ENCODE data around the gene TM9SF4. TPM values are rescaled to one million over a fixed set of nuclear protein-coding genes. Genes with fewer than 3 reads are reported as not detected.

The TM9SF4 gene
- total RNA-seq, 1 donor from 2014 or later = 46.0 TPM

DNA sequence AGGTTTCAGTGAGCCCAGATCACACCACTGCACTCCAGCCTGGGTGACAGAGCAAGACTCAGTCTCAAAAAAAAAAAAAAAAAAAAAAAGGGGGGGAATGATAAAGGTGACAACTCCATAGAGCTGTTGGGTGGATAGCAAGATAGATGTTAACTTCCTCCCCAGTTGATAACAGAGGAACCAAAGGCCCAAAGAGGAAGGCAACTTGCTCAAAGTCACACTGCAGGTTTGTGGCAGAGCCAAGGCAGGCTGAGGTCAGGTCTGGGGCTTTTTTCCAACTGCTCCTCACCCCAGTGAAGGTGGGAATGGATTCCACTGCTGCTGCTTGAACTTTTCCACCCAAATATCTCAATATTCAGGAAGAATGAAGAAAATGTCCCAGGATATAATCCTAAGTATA, 30.7 kb upstream of the TM9SF4 start:
- Mint-ChIP-seq H3K27ac (ENCODE audit: unreplicated experiment) (no peak overlapping the region), H3K36me3 (ENCODE audit: low read depth, unreplicated experiment) (no peaks in the 10 kb centered on the region), H3K27me3 (ENCODE audit: unreplicated experiment) (peaks cover 4% of the 10 kb centered on the region), H3K4me1 (ENCODE audit: unreplicated experiment) (peaks cover 13% of the 10 kb centered on the region), H3K9me3 (ENCODE audit: unreplicated experiment) (no peaks in the 10 kb centered on the region), H3K4me3 (ENCODE audit: unreplicated experiment) (no peak overlapping the region)
- no peak for DNase-seq (ENCODE audit: low spot score)
- TF ChIP-seq, protein P1, sequence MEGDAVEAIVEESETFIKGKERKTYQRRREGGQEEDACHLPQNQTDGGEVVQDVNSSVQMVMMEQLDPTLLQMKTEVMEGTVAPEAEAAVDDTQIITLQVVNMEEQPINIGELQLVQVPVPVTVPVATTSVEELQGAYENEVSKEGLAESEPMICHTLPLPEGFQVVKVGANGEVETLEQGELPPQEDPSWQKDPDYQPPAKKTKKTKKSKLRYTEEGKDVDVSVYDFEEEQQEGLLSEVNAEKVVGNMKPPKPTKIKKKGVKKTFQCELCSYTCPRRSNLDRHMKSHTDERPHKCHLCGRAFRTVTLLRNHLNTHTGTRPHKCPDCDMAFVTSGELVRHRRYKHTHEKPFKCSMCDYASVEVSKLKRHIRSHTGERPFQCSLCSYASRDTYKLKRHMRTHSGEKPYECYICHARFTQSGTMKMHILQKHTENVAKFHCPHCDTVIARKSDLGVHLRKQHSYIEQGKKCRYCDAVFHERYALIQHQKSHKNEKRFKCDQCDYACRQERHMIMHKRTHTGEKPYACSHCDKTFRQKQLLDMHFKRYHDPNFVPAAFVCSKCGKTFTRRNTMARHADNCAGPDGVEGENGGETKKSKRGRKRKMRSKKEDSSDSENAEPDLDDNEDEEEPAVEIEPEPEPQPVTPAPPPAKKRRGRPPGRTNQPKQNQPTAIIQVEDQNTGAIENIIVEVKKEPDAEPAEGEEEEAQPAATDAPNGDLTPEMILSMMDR (IDR thresholded peaks at IDR 0.05; ENCODE audit: unreplicated experiment) = no peak

DNA sequence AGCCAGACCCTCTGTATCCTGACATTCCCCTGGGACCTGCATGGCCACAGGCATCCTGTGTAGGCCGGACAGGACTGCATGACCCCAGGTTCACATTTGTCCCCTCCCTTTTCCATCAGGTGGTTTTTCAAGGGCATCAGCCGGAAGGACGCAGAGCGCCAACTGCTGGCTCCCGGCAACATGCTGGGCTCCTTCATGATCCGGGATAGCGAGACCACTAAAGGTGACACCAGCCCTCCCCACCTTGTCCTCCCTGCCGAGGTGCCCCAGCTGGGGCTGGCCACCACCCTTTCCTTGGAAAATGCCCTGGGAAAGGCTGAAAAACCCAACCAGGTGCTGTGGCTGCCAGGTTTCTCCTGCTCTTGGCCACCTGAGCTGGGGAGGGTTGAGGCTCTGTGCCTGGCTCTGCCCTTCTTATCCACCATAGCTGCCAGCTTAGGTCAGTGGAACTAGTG, 29.8 kb upstream of the TM9SF4 start:
- no peak overlapping the region for H3K4me3 Mint-ChIP-seq (ENCODE audit: unreplicated experiment)
- H3K27me3 Mint-ChIP-seq (ENCODE audit: unreplicated experiment) = peaks cover 5% of the 10 kb centered on the region
- H3K27ac Mint-ChIP-seq (ENCODE audit: unreplicated experiment) = no peak overlapping the region
- DNase-seq (ENCODE audit: low spot score) = no peak
- TF ChIP-seq, protein P1 (IDR thresholded peaks at IDR 0.05; ENCODE audit: unreplicated experiment) = no peak
- peaks cover 13% of the 10 kb centered on the region for H3K4me1 Mint-ChIP-seq (ENCODE audit: unreplicated experiment)
- no peaks in the 10 kb centered on the region for H3K9me3 Mint-ChIP-seq (ENCODE audit: unreplicated experiment)
- H3K36me3 Mint-ChIP-seq (ENCODE audit: low read depth, unreplicated experiment) = no peaks in the 10 kb centered on the region

DNA sequence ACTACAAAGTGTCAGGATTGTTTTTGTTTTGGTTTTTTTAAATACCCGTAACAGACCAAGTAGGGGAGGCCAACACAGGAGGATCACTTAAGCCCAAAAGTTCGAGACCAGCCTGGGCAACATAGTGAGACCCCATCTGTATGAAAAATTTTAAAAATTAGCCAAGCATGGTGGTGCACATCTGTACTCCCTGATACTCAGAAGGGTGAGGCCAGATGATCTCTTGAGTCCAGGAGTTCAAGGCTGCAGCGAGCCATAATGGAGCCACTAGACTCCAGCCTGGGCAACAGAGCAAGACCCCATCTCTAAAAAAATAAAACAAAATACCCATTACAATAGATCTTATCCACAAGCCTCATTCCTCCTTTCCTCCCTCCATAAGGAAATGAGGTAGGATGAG, 28.7 kb upstream of the TM9SF4 start:
- H3K4me3 Mint-ChIP-seq (ENCODE audit: unreplicated experiment) = no peak overlapping the region
- peaks cover 13% of the 10 kb centered on the region for H3K4me1 Mint-ChIP-seq (ENCODE audit: unreplicated experiment)
- TF ChIP-seq, protein P1 (IDR thresholded peaks at IDR 0.05; ENCODE audit: unreplicated experiment) = no peak
- no peak overlapping the region for H3K27ac Mint-ChIP-seq (ENCODE audit: unreplicated experiment)
- peaks cover 8% of the 10 kb centered on the region for H3K27me3 Mint-ChIP-seq (ENCODE audit: unreplicated experiment)
- DNase-seq (ENCODE audit: low spot score) = no peak
- H3K9me3 Mint-ChIP-seq (ENCODE audit: unreplicated experiment) = no peaks in the 10 kb centered on the region
- no peaks in the 10 kb centered on the region for H3K36me3 Mint-ChIP-seq (ENCODE audit: low read depth, unreplicated experiment)

DNA sequence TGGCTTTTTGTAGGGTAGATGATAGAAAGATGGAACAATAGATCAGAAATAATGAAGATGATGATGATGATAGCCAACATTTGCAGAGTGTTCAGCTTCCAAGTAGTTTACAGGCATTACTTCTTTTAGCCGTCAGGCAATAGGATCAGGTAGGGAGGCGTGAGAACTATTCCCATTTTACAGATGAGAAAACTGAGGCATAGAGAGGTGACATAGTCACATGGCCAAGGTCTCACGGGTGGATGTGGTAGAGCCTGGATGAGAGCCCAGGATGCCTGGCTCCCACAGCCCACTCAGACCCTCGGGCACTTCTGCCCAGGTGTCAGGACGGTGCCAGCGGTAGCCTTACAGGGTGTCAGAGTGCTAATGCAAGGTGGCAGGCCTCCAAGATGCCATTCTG, 26.0 kb upstream of the TM9SF4 start:
- peaks cover 9% of the 10 kb centered on the region for H3K4me1 Mint-ChIP-seq (ENCODE audit: unreplicated experiment)

DNA sequence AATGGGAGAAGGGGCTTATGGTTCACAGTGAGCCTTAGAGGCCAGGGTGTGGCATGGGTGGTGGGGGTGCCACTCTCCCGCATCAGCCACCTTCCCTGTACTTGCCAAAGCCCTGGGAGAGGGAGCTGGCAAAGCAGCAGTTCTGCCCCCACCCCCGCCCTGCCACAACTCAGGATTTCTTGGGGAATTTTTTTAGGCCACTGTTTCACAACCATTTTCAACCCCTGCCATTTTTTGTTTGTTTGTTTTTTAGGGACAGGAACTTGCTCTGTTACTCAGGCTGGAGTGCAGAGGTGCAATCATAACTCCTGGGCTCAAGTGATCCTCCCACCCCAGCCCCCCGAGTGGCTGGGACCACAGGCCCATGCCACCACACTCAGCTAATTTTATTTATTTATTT, 22.4 kb upstream of the TM9SF4 start:
- Mint-ChIP-seq H3K4me3 (ENCODE audit: unreplicated experiment) (no peak overlapping the region), H3K27me3 (ENCODE audit: unreplicated experiment) (peaks cover 7% of the 10 kb centered on the region), H3K4me1 (ENCODE audit: unreplicated experiment) (no peaks in the 10 kb centered on the region), H3K27ac (ENCODE audit: unreplicated experiment) (no peak overlapping the region), H3K9me3 (ENCODE audit: unreplicated experiment) (no peaks in the 10 kb centered on the region), H3K36me3 (ENCODE audit: low read depth, unreplicated experiment) (no peaks in the 10 kb centered on the region)
- DNase-seq (ENCODE audit: low spot score) = no peak
- TF ChIP-seq, protein P1 (IDR thresholded peaks at IDR 0.05; ENCODE audit: unreplicated experiment) = no peak

More for the DNA sequence above, 26.0 kb upstream of the TM9SF4 start:
- H3K27me3 Mint-ChIP-seq (ENCODE audit: unreplicated experiment) = peaks cover 6% of the 10 kb centered on the region
- no peaks in the 10 kb centered on the region for H3K36me3 Mint-ChIP-seq (ENCODE audit: low read depth, unreplicated experiment)
- no peaks in the 10 kb centered on the region for H3K9me3 Mint-ChIP-seq (ENCODE audit: unreplicated experiment)
- H3K27ac Mint-ChIP-seq (ENCODE audit: unreplicated experiment) = no peak overlapping the region
- DNase-seq (ENCODE audit: low spot score) = no peak
- TF ChIP-seq, protein P1 (IDR thresholded peaks at IDR 0.05; ENCODE audit: unreplicated experiment) = no peak
- no peak overlapping the region for H3K4me3 Mint-ChIP-seq (ENCODE audit: unreplicated experiment)
